IPS DF 6.9 (cell line): ENCODE results near the gene PUM2.

Experiments used
- DNase-seq: peaks from one replicate; pipeline ENCODE4 v3.0.0-alpha.2; 2013; ENCODE audit warnings: low read depth, low spot score
- H3K27ac ChIP-seq: one replicate; pipeline ENCODE4 v1.5.1; 2013; ENCODE audit warnings: low read length, control low read depth
- H3K27me3 ChIP-seq: 2 replicates; pipeline ENCODE4 v1.6.1; 2013; ENCODE audit warnings: mild to moderate bottlenecking, low read length; ENCODE audit not compliant: control insufficient read depth, insufficient read depth
- H3K36me3 ChIP-seq: 2 replicates; pipeline ENCODE4 v1.6.1; 2013; ENCODE audit warnings: low read length; ENCODE audit not compliant: control insufficient read depth, insufficient read depth
- H3K4me1 ChIP-seq: 2 replicates; pipeline ENCODE4 v1.6.1; 2013; ENCODE audit warnings: low read length; ENCODE audit not compliant: control insufficient read depth, insufficient read depth
- H3K4me3 ChIP-seq: 2 replicates; pipeline ENCODE4 v1.5.1; 2013; ENCODE audit warnings: mild to moderate bottlenecking, low read length
- H3K9me3 ChIP-seq: 2 replicates; pipeline ENCODE4 v1.6.1; 2013; ENCODE audit warnings: low read length, inconsistent platforms; ENCODE audit not compliant: control insufficient read depth, insufficient read depth
- WGBS: extraction: QIAGEN DNeasy Blood & Tissue Kit; methylation state at CpG from one replicate; pipeline ENCODE4 v1.1.7; 2013; ENCODE audit warnings: mixed read lengths, missing lambda C conversion rate; ENCODE audit not compliant: insufficient read length, insufficient coverage; 5-methylcytosine and 5-hydroxymethylcytosine counted together

The PUM2 gene

GRCh38 chr2:20343128-20343527, 7.5 kb downstream of the PUM2 start:
- Histone ChIP-seq H3K36me3 (no peaks in the 10 kb centered on the region), H3K27ac (no peak overlapping the region), H3K4me1 (peaks cover 2% of the 10 kb centered on the region; the same call in 1 of the 2 replicates), H3K4me3 (no peak overlapping the region), H3K27me3 (no peaks in the 10 kb centered on the region), H3K9me3 (no peaks in the 10 kb centered on the region)
- DNase-seq: no peak
- WGBS: no CpG with 5 or more reads among the region's 2 CpGs

- peaks cover 3% of the 10 kb centered on the region for H3K4me1 ChIP-seq
- no CpG with 5 or more reads among the region's 1 CpG for WGBS
Measured at GRCh38 chr2:20339012-20339411, 11.6 kb downstream of the PUM2 start.

GRCh38 chr2:20334605-20335203, 15.9 kb downstream of the PUM2 start:
- H3K36me3 ChIP-seq: no peaks in the 10 kb centered on the region
- no peak overlapping the region for H3K27ac ChIP-seq
- H3K9me3 ChIP-seq: no peaks in the 10 kb centered on the region
- no CpG with 5 or more reads among the region's 5 CpGs for WGBS
- no peaks in the 10 kb centered on the region for H3K27me3 ChIP-seq
- no peak for DNase-seq
- peaks cover 4% of the 10 kb centered on the region for H3K4me1 ChIP-seq
- H3K4me3 ChIP-seq: no peak overlapping the region

More at GRCh38 chr2:20339012-20339411, 11.6 kb downstream of the PUM2 start:
- Histone ChIP-seq H3K36me3 (no peaks in the 10 kb centered on the region), H3K9me3 (no peaks in the 10 kb centered on the region), H3K27me3 (no peaks in the 10 kb centered on the region), H3K27ac (no peak overlapping the region), H3K4me3 (no peak overlapping the region)
- no peak for DNase-seq

- no peaks in the 10 kb centered on the region for H3K36me3 ChIP-seq
- no peak overlapping the region for H3K27ac ChIP-seq
- H3K27me3 ChIP-seq: no peaks in the 10 kb centered on the region
- no peak for DNase-seq
- no peaks in the 10 kb centered on the region for H3K9me3 ChIP-seq
- H3K4me1 ChIP-seq: peaks cover 4% of the 10 kb centered on the region
- H3K4me3 ChIP-seq: no peak overlapping the region
- WGBS: no CpG with 5 or more reads among the region's 4 CpGs
Measured at GRCh38 chr2:20333738-20334137, 16.9 kb downstream of the PUM2 start.

GRCh38 chr2:20330192-20330591, 20.5 kb downstream of the PUM2 start:
- no peaks in the 10 kb centered on the region for H3K36me3 ChIP-seq
- H3K27me3 ChIP-seq: no peaks in the 10 kb centered on the region
- no peaks in the 10 kb centered on the region for H3K9me3 ChIP-seq
- H3K27ac ChIP-seq: no peak overlapping the region
- H3K4me3 ChIP-seq: no peak overlapping the region
- no CpG with 5 or more reads among the region's 3 CpGs for WGBS
- H3K4me1 ChIP-seq: peaks cover 1% of the 10 kb centered on the region; the same call in 1 of the 2 replicates
- no peak for DNase-seq

- Histone ChIP-seq H3K27ac (no peak overlapping the region), H3K4me1 (peaks cover 1% of the 10 kb centered on the region; the same call in 1 of the 2 replicates), H3K27me3 (no peaks in the 10 kb centered on the region), H3K9me3 (no peaks in the 10 kb centered on the region), H3K36me3 (no peaks in the 10 kb centered on the region), H3K4me3 (no peak overlapping the region)
- WGBS: no CpG with 5 or more reads among the region's 1 CpG
- no peak for DNase-seq
Measured at GRCh38 chr2:20327370-20327769, 23.3 kb downstream of the PUM2 start.

GRCh38 chr2:20326163-20326780, 24.4 kb downstream of the PUM2 start:
- Histone ChIP-seq H3K4me3 (no peak overlapping the region), H3K27me3 (no peaks in the 10 kb centered on the region), H3K27ac (no peak overlapping the region), H3K4me1 (peaks cover 1% of the 10 kb centered on the region; the same call in 1 of the 2 replicates), H3K9me3 (no peaks in the 10 kb centered on the region), H3K36me3 (no peaks in the 10 kb centered on the region)
- WGBS: no CpG with 5 or more reads among the region's 4 CpGs
- DNase-seq: no peak

- WGBS: no CpG with 5 or more reads among the region's 11 CpGs
- Histone ChIP-seq H3K36me3 (peaks cover 2% of the 10 kb centered on the region; the same call in 1 of the 2 replicates), H3K4me1 (no peaks in the 10 kb centered on the region), H3K27ac (no peak overlapping the region), H3K4me3 (no peak overlapping the region), H3K27me3 (no peaks in the 10 kb centered on the region), H3K9me3 (no peaks in the 10 kb centered on the region)
- no peak for DNase-seq
Measured at GRCh38 chr2:20322527-20323300, 27.9 kb downstream of the PUM2 start.

GRCh38 chr2:20317690-20318089, 33.0 kb downstream of the PUM2 start:
- Histone ChIP-seq H3K36me3 (peaks cover 2% of the 10 kb centered on the region), H3K27ac (no peak overlapping the region)
- WGBS: no CpG with 5 or more reads among the region's 3 CpGs

GRCh38 chr2:20317197-20317596, 33.4 kb downstream of the PUM2 start:
- no CpG with 5 or more reads among the region's 1 CpG for WGBS
- peaks cover 2% of the 10 kb centered on the region for H3K36me3 ChIP-seq

More at GRCh38 chr2:20317690-20318089, 33.0 kb downstream of the PUM2 start:
- Histone ChIP-seq H3K4me1 (no peaks in the 10 kb centered on the region; the same call in 1 of the 2 replicates), H3K4me3 (no peak overlapping the region), H3K9me3 (no peaks in the 10 kb centered on the region), H3K27me3 (no peaks in the 10 kb centered on the region)
- DNase-seq: no peak

More at GRCh38 chr2:20317197-20317596, 33.4 kb downstream of the PUM2 start:
- Histone ChIP-seq H3K27me3 (no peaks in the 10 kb centered on the region), H3K4me1 (no peaks in the 10 kb centered on the region; the same call in 1 of the 2 replicates), H3K9me3 (no peaks in the 10 kb centered on the region), H3K4me3 (no peak overlapping the region), H3K27ac (no peak overlapping the region)
- DNase-seq: no peak
